GM06990 (cell line): ENCODE results near the gene MIPEP.

ENCODE experiments used
- DNase-seq: peaks from one replicate; pipeline ENCODE4 v3.0.0-alpha.2; 2011; ENCODE audit not compliant: insufficient read length; ENCODE audit errors: extremely low read depth
- H3K27me3 ChIP-seq: replicated peaks from 2 replicates; pipeline ENCODE4 v1.6.0; 2011; ENCODE audit warnings: low read length; ENCODE audit not compliant: control insufficient read depth, insufficient read depth
- H3K36me3 ChIP-seq: 2 replicates; pipeline ENCODE4 v1.5.1; 2011; ENCODE audit warnings: low read length; ENCODE audit not compliant: control insufficient read depth, insufficient read depth
- H3K4me3 ChIP-seq: replicated peaks from 2 replicates; pipeline ENCODE4 v1.5.1; 2011; ENCODE audit warnings: low read depth, mild to moderate bottlenecking, control low read depth, low read length
- TF ChIP-seq, protein P1 (sequence below): IDR thresholded peaks from 2 replicates; pipeline ENCODE4 v1.5.1; 2011; ENCODE audit warnings: low read length, control low read depth, mild to moderate bottlenecking, inconsistent platforms; ENCODE audit not compliant: insufficient read depth, poor library complexity, severe bottlenecking

MIPEP gene

DNA sequence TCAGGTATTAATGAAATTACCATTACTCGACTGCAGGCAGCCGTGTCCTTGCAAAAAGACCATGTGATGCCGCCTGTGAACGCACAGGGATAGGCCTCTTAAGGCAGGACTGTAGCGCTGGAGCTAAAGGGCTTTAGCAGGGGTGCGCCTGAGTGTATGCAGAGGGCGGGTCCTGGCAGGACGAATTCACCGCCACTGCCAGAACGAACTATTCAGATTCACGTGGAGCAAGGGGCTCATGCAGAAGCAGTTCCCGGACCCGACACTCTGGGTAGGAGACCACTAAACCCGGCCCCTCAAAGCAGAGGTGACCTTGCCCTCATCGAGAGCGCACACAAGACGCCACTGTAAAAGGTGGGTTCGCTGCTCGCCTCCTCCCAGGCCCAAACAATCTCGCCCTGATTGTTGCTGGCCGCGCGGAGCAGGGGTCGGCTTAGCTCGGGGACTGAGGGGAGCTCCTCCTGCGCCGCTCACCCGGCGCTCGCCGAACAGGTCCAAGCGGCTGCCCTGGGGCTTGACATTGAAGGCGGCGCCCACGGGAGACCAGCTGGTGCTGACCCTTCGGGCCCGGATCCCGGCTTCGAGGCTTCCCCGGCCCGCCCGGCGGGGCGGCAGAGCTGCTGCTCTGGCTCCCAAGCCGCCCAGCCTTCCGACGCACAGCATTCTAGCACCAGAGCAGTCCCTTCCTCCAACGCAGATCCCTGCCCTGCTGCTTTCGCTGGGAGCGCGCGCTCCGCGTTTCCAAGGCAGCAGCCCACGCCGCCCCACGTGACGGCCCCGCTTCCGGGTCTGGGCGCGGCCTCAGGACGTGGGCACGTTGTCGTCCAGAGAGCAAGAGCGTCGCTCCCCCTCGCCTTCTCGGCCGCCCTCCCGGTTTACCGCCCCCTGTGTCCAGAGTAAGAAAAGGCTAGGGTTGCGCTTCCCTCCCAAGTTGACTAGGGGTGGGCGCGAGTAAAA lies at the start of gene MIPEP:
TSS of gene MIPEP (minus strand) at position 743 of the 957 bp plus-strand sequence. CDS start at position 663, 80 bp downstream.
- TF ChIP-seq, protein P1, sequence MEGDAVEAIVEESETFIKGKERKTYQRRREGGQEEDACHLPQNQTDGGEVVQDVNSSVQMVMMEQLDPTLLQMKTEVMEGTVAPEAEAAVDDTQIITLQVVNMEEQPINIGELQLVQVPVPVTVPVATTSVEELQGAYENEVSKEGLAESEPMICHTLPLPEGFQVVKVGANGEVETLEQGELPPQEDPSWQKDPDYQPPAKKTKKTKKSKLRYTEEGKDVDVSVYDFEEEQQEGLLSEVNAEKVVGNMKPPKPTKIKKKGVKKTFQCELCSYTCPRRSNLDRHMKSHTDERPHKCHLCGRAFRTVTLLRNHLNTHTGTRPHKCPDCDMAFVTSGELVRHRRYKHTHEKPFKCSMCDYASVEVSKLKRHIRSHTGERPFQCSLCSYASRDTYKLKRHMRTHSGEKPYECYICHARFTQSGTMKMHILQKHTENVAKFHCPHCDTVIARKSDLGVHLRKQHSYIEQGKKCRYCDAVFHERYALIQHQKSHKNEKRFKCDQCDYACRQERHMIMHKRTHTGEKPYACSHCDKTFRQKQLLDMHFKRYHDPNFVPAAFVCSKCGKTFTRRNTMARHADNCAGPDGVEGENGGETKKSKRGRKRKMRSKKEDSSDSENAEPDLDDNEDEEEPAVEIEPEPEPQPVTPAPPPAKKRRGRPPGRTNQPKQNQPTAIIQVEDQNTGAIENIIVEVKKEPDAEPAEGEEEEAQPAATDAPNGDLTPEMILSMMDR = peak; percentile 94
- Histone ChIP-seq H3K4me3 (peak within 1 kb of the TSS; percentile 98), H3K27me3 (no peaks in the 10 kb centered on the region), H3K36me3 (no peaks in the 10 kb centered on the region)
- peak; percentile 95 for DNase-seq

DNA sequence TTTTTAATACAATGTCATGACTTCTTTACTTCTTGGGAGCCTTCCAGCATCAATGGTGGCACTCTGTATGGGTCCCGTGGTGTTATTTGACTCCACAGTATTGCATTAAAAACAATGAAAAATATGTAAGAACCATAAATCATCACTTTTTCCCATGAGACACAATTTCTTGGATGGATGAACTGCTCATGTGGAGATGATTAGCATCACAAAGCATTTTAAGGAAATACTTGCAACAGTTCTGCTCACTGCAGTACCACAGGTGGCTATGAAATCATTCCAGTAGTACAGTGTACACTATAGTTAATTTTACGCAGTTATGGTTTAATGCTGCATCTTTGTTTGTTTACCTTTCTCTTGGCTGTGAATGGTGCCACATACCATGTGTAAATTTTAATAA lies 45.3 kb upstream of the MIPEP start:
- TF ChIP-seq, protein P1 = no peak
- no peak overlapping the region for H3K4me3 ChIP-seq

DNA sequence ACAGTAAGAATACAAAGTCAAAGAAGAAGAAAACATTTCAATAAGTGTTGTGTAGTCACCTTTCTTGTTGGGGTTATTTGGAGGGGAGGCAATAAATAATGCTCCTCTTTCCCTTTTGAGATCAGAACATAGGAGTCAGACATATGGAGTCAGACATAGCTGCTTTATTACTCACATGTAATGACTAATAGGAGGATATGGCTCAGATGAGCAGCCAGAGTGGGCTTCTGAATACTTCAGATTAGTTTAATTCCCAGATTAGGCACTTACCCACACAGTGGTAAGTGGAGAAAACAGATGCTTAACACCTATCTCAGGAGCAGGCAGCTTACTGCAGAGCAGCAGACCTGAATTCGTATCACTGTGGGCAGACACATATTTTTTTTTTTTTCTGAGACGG lies 39.8 kb upstream of the MIPEP start:
- no peaks in the 10 kb centered on the region for H3K27me3 ChIP-seq
- no peak overlapping the region for H3K4me3 ChIP-seq
- H3K36me3 ChIP-seq = no peaks in the 10 kb centered on the region
- DNase-seq = no peak
- TF ChIP-seq, protein P1 = no peak

More for the DNA sequence above, 45.3 kb upstream of the MIPEP start:
- Histone ChIP-seq H3K27me3 (no peaks in the 10 kb centered on the region), H3K36me3 (no peaks in the 10 kb centered on the region)
- no peak for DNase-seq

DNA sequence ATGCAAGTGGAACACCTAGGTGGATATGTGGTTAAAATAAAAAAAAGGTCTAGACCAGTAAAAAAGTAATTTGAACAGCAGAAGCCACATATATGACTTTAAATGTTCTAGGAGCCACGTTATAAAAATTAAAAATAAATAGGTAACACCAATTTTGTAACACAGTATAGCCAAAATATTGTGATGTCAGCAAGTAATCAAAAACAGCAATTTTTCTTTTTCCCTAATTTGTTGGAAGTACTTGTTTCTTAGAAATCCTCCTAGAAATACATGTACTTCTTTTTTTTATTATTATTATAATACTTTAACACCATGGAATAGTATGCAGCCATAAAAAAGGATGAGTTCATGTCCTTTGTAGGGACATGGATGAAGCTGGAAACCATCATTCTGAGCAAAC lies 33.8 kb upstream of the MIPEP start:
- no peak overlapping the region for H3K4me3 ChIP-seq
- H3K36me3 ChIP-seq = no peaks in the 10 kb centered on the region
- DNase-seq = no peak
- no peaks in the 10 kb centered on the region for H3K27me3 ChIP-seq
- TF ChIP-seq, protein P1 = no peak

DNA sequence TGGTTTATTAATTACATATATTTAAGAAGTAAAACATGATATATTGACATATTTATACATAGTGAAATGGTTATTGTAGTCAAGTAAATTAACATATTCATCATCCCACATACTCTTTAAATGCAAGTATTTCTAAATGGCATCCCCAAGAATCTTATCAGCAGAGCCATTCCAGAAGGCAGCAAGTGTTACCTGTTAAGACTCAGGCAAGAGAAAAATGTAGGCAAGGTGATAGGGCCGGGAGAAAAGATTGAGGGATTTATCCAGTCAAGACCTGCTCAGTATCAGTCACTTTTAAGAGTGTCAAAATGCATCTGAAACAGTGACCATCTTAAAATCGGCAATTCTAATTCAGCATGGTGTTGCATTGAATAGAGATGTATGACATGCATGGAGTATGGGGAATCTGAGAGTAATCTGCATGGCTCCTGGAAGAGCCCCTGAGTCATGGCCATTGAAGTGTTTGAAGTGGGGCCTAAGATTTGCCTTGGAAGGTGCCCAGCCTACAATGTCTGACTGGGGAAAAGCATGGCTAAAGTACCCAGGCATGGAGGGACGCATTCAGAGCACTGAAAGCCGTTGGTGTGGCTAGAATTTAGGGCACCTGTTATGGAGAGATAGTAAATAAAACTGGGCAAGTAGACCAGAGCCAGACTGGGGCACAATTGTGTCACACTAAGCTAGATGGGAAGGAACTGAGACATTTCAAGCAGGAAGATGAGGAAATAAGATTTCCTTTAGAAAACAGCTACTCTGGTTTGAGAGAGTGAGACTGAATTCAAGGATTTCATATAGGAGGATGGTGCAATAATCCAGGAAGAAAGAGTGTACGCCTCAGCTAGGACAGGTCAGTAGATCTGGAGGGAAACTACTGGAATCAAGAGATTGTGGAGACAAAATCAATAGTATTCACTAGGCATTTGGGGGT lies 33.1 kb upstream of the MIPEP start:
- TF ChIP-seq, protein P1 = no peak
- Histone ChIP-seq H3K36me3 (no peaks in the 10 kb centered on the region), H3K27me3 (no peaks in the 10 kb centered on the region), H3K4me3 (no peak overlapping the region)
- DNase-seq = no peak
